ENCODE results near the gene SP8. TPM values are rescaled to one million over a fixed set of nuclear protein-coding genes. Genes with fewer than 3 reads are reported as not detected.

Gene SP8
- total and polyA plus RNA-seq, 11 donors: not detected

DNA sequence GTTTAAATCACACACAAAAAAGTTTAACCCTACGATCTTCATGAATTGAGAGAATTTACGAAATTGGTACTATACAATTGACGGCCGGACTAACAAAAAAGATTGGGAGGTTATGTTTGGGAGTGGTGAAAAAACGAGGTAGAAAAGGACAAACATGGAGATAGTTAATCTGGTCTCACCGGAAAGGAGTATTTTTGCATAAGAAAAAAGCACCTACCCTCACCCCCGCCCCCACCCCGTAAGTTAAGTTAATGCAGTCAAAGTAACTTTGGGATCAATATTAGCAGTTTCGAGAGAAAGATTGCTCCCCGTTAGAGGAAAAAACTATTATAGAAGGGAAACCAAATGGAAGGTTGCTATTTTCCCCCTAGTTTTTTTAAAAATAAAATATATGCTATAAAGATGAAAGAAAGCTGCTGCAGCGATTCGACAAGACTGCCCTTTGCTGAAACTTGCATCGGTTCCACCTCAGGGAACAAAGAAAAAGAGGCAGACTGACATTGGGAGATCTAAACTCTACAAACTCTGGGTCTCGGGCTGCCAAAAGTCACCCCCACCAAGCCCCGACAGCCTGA lies 3.5 kb downstream of the SP8 start:
- Histone ChIP-seq H3K4me3 (no peak overlapping the region), H3K27me3 (peaks cover 46 to 100% (median 97%) of the 10 kb centered on the region in 9 donors), H3K27ac (no peak overlapping the region), H3K4me1 (peaks cover 0 to 45% (median 20%) of the 10 kb centered on the region in 12 donors), H3K9me3 (no peaks in the 10 kb centered on the region), H3K36me3 (no peaks in the 10 kb centered on the region)
- ATAC-seq (no peak), DNase-seq (no peak)
- 21 to 28% (median 24%) methylated on average over 15 of the region's 15 CpGs for WGBS, 4 donors
- intact Hi-C loops (cut with DNase I): loop anchor here in 3 of 10 donors (10.0 kb wide), 2 partner anchors 472 to 722 kb away; no protein-coding TSS in a partner anchor
- no peak for TF ChIP-seq POLR2A (IDR thresholded peaks at IDR 0.05)
- TF ChIP-seq, protein P1, sequence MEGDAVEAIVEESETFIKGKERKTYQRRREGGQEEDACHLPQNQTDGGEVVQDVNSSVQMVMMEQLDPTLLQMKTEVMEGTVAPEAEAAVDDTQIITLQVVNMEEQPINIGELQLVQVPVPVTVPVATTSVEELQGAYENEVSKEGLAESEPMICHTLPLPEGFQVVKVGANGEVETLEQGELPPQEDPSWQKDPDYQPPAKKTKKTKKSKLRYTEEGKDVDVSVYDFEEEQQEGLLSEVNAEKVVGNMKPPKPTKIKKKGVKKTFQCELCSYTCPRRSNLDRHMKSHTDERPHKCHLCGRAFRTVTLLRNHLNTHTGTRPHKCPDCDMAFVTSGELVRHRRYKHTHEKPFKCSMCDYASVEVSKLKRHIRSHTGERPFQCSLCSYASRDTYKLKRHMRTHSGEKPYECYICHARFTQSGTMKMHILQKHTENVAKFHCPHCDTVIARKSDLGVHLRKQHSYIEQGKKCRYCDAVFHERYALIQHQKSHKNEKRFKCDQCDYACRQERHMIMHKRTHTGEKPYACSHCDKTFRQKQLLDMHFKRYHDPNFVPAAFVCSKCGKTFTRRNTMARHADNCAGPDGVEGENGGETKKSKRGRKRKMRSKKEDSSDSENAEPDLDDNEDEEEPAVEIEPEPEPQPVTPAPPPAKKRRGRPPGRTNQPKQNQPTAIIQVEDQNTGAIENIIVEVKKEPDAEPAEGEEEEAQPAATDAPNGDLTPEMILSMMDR (IDR thresholded peaks at IDR 0.05): no peak

DNA sequence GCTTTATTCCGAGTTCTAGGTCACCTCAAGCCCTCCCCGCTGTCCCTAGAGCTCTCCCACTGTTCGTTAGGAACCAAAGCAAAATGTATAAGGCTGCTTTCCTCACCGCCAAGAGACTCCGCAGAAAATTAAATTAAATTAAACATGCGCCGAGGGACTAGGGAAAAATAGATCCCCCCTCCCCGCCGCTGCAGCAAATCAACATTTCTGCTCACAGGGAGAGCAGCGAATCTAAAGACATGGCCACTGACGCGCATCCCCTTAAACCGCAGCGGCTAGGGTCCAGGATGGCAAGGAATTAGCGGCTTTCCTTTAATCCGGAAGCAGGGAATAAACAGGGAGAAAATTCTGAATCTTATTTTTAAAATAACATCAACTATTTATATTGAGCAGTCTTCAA lies 7.6 kb downstream of the SP8 start:
- Histone ChIP-seq H3K27me3 (peaks cover 46 to 100% (median 97%) of the 10 kb centered on the region in 9 donors), H3K4me3 (no peak overlapping the region), H3K36me3 (no peaks in the 10 kb centered on the region), H3K4me1 (peaks cover 0 to 18% (median 5%) of the 10 kb centered on the region in 12 donors), H3K27ac (no peak overlapping the region), H3K9me3 (no peaks in the 10 kb centered on the region)
- DNase-seq (no peak), ATAC-seq (no peak)
- TF ChIP-seq, protein P1 (IDR thresholded peaks at IDR 0.05): no peak
- TF ChIP-seq POLR2A (IDR thresholded peaks at IDR 0.05): no peak
- intact Hi-C loops (cut with DNase I): loop anchor here in 8 of 10 donors (2.0 to 10.0 kb wide), 11 partner anchors 472 to 1306 kb away; partner anchors contain the start of gene SP4 (in 1 of the 8)
- WGBS, 4 donors: 13 to 30% (median 17%) methylated on average over 16 of the region's 16 CpGs

DNA sequence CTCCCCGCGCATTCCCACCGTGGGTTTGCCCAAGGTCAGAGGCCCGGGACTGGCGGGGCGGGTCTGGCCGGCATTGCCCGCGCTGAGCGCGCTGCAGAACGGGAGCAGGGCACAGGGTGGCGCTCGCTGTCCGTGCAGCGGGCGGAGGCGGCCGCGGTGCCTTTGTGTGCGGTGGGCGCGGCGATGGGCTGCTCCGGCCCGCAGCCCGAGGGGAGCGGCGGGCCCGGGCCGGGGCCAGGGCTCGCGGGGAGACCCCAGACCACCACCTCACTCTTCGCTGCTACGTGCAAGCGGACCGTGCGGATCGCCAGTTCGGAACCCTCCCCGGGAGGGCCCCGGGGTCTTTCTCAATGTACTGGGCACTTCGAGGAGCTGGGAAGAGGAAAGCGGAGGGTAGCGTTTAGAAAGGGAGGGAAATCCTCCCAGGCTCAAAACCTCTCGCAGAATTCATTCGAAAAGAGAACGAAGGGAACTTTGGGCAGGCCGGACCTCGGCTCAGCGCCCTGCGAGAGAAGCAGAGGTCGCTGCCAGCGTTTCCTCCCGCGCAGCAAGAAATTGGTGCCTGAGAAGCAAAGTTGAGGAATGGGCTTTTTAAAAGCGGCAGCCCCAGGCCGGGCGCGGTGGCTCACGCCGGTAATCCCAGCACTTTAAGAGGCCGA lies 8.5 kb downstream of the SP8 start:
- H3K27me3 ChIP-seq: peaks cover 38 to 100% (median 95%) of the 10 kb centered on the region in 9 donors
- peaks cover 0 to 11% (median 5%) of the 10 kb centered on the region in 12 donors for H3K4me1 ChIP-seq
- TF ChIP-seq, protein P1 (IDR thresholded peaks at IDR 0.05): peak in 11 of 12 donors; percentile 31 to 66 (median 44)
- no peak for TF ChIP-seq POLR2A (IDR thresholded peaks at IDR 0.05)
- ATAC-seq (peak in 3 of 4 donors; percentile 85 to 95 (median 92)), DNase-seq (no peak)
- intact Hi-C loops (cut with DNase I): loop anchor here in 8 of 10 donors (2.0 to 10.0 kb wide), 11 partner anchors 473 to 1307 kb away; partner anchors contain the start of gene SP4 (in 1 of the 8)
- 1 to 3% (median 3%) methylated on average over 32 to 63 of the region's 63 CpGs for WGBS, 4 donors
- no peaks in the 10 kb centered on the region for H3K36me3 ChIP-seq
- H3K27ac ChIP-seq: no peak overlapping the region
- peak overlapping the region in 9 of 12 donors; percentile 9 to 43 (median 34) for H3K4me3 ChIP-seq
- H3K9me3 ChIP-seq: no peaks in the 10 kb centered on the region

All from heart left ventricle (tissue), 16 donors.